Stimulated activated CD4-positive, alpha-beta T cell treated with anti-CD3 and anti-CD28 coated beads, Interleukin-4, amount 100 ng/mL, for 24 hours (primary cell): ENCODE measurements around the gene CADM2.

Experiments
- DNase-seq: peaks from one replicate; pipeline ENCODE4 v3.0.0-alpha.2; 2020

The CADM2 gene

GRCh38 chr3:84985795-84986194 lies 27.0 kb downstream of the CADM2 start:
- no peak for DNase-seq

GRCh38 chr3:84987706-84988504 lies 29.1 kb downstream of the CADM2 start:
- no peak for DNase-seq

GRCh38 chr3:84989102-84989501 lies 30.3 kb downstream of the CADM2 start:
- no peak for DNase-seq

GRCh38 chr3:84991422-84991900 lies 32.7 kb downstream of the CADM2 start:
- DNase-seq, result no peak

- no peak for DNase-seq
These were observed 35.2 kb downstream of the CADM2 start for GRCh38 chr3:84993956-84994355.

GRCh38 chr3:84998545-84998944 lies 39.8 kb downstream of the CADM2 start:
- no peak for DNase-seq

GRCh38 chr3:85003479-85003878 lies 44.7 kb downstream of the CADM2 start:
- DNase-seq, result no peak

- DNase-seq, result no peak
These were observed 45.4 kb downstream of the CADM2 start for GRCh38 chr3:85004147-85004546.

- no peak for DNase-seq
These were observed 47.2 kb downstream of the CADM2 start for GRCh38 chr3:85005946-85006345.

GRCh38 chr3:85007195-85008094 lies 48.7 kb downstream of the CADM2 start:
- DNase-seq, result no peak

GRCh38 chr3:85020828-85021227 lies 62.0 kb downstream of the CADM2 start:
- DNase-seq, result no peak

GRCh38 chr3:85030052-85030451 lies 71.3 kb downstream of the CADM2 start:
- DNase-seq, result no peak

GRCh38 chr3:85037203-85037602 lies 78.4 kb downstream of the CADM2 start:
- DNase-seq, result no peak

- no peak for DNase-seq
These were observed 82.2 kb downstream of the CADM2 start for GRCh38 chr3:85041001-85041400.

GRCh38 chr3:85041562-85042055 lies 82.8 kb downstream of the CADM2 start:
- DNase-seq, result no peak

- DNase-seq, result no peak
These were observed 92.0 kb downstream of the CADM2 start for GRCh38 chr3:85050821-85051220.

GRCh38 chr3:85051786-85052185 lies 93.0 kb downstream of the CADM2 start:
- DNase-seq, result no peak

- DNase-seq, result no peak
These were observed 94.8 kb downstream of the CADM2 start for GRCh38 chr3:85053626-85054025.

- no peak for DNase-seq
These were observed 95.8 kb downstream of the CADM2 start for GRCh38 chr3:85054579-85054978.

- no peak for DNase-seq
These were observed 110.1 kb downstream of the CADM2 start for GRCh38 chr3:85068911-85069310.

GRCh38 chr3:85074003-85074402 lies 115.2 kb downstream of the CADM2 start:
- no peak for DNase-seq

GRCh38 chr3:85075663-85076062 lies 116.9 kb downstream of the CADM2 start:
- DNase-seq, result no peak

GRCh38 chr3:85077018-85077417 lies 118.2 kb downstream of the CADM2 start:
- no peak for DNase-seq
